GM23248 (cell line): ENCODE measurements around the gene MRGPRX1.

ENCODE experiments used
- EZH2 ChIP-seq: fragments of 200-600 bp; sonication (generic); IDR thresholded peaks from 2 replicates; pipeline ENCODE4 v1.6.1; 2018; ENCODE audit warnings: antibody characterized with exemption, mild to moderate bottlenecking; ENCODE audit not compliant: insufficient read depth, poor library complexity, severe bottlenecking
- EZH2phosphoT487 ChIP-seq: fragments of 200-600 bp; sonication (generic); IDR thresholded peaks from 2 replicates; pipeline ENCODE4 v1.6.1; 2018; ENCODE audit warnings: antibody characterized with exemption, moderate library complexity, mild to moderate bottlenecking, low read depth; ENCODE audit not compliant: insufficient read depth

- TF ChIP-seq EZH2phosphoT487 (no peak), EZH2 (no peak)
Measured at GRCh38 chr11:18907391-18907790, 31.8 kb downstream of the MRGPRX1 start.
